B cell (primary cell): ENCODE data around the gene PRXL2B. TPM values are rescaled to one million over a fixed set of nuclear protein-coding genes. Genes with fewer than 3 reads are reported as not detected.

Experiments
- ATAC-seq: fragments of 200-7000 bp; cut with Tn5 transposase; one replicate; pipeline ENCODE4 v1.10.0; 2021; ENCODE audit warnings: low read depth, mild to moderate bottlenecking, moderate number of reproducible peaks, moderate library complexity
- CTCF ChIA-PET: fragments of 350-600 bp; sonication (Branson Sonifier 250); formaldehyde crosslinking; loops from one replicate; lab custom pipeline; 2021; ENCODE audit warnings: antibody characterized with exemption, inconsistent platforms; lab: Charles Lee
- POLR2A ChIA-PET: fragments of 350-600 bp; sonication (Branson Sonifier 250); formaldehyde crosslinking; loops from one replicate; lab custom pipeline; 2021; ENCODE audit warnings: antibody characterized with exemption; lab: Charles Lee
- DNase-seq: peaks from one replicate; pipeline ENCODE4 v3.0.0; 2013
- H2AFZ ChIP-seq: 2 replicates; pipeline ENCODE4 v1.6.1; 2012; ENCODE audit warnings: mild to moderate bottlenecking, low read depth, low read length; ENCODE audit not compliant: insufficient read depth, poor library complexity, severe bottlenecking
- H3K27ac ChIP-seq, 2 donors: 1 replicate in 1 of 2; 2 replicates in 1 of 2; pipeline ENCODE4 v1.5.1; 2012 to 2013; ENCODE audit warnings: low read length in 2 of 2, mild to moderate bottlenecking in 2 of 2, moderate library complexity in 1 of 2
- H3K27me3 ChIP-seq, 4 experiments: fragments of 200-600 bp in 1 of 4; sonication (generic) in 1 of 4; replicated peaks in 1 of 4; 1 replicate in 2 of 4; 2 replicates in 2 of 4; pipeline versions ENCODE4 v1.6.1 to v1.7.0; 2013 to 2016; ENCODE audit warnings: low read length in 3 of 4, mild to moderate bottlenecking in 2 of 4, mixed read lengths in 1 of 4, moderate library complexity in 1 of 4; ENCODE audit not compliant: insufficient read depth in 4 of 4, control insufficient read depth in 3 of 4; ENCODE audit errors: control extremely low read depth in 1 of 4
- H3K36me3 ChIP-seq, 2 experiments: replicated peaks in 1 of 2; 1 replicate in 1 of 2; 2 replicates in 1 of 2; pipeline versions ENCODE4 v1.6.1 to v1.7.1; 2013; ENCODE audit warnings: low read length in 1 of 2; ENCODE audit not compliant: insufficient read depth in 2 of 2, control insufficient read depth in 1 of 2; ENCODE audit errors: control extremely low read depth in 1 of 2, extremely low read depth in 1 of 2
- H3K4me1 ChIP-seq, 2 donors: fragments of 200-600 bp in 1 of 2; sonication (generic) in 1 of 2; 1 replicate in 1 of 2; 2 replicates in 1 of 2; pipeline versions ENCODE4 v1.5.1 to v1.6.1; 2013 to 2017; ENCODE audit warnings: low read length in 2 of 2; ENCODE audit not compliant: control insufficient read depth in 2 of 2, insufficient read depth in 2 of 2
- H3K4me2 ChIP-seq: replicated peaks from 2 replicates; pipeline ENCODE3; 2012; ENCODE audit warnings: mild to moderate bottlenecking, low read depth, low read length; ENCODE audit not compliant: poor library complexity, severe bottlenecking
- H3K4me3 ChIP-seq, 5 experiments: fragments of 200-600 bp in 1 of 5; sonication (generic) in 1 of 5; 1 replicate in 3 of 5; 2 replicates in 2 of 5; pipeline versions ENCODE4 v1.5.1 to v1.7.0; 2011 to 2016; ENCODE audit warnings: low read length in 4 of 5, mild to moderate bottlenecking in 4 of 5, low read depth in 2 of 5, control low read depth in 1 of 5, moderate library complexity in 1 of 5; ENCODE audit not compliant: insufficient read depth in 1 of 5; ENCODE audit errors: control extremely low read depth in 1 of 5, extremely low read depth in 1 of 5
- H3K79me2 ChIP-seq: fragments of 200-600 bp; sonication (generic); one replicate; pipeline ENCODE4 v1.6.0; 2016; ENCODE audit warnings: low read length; ENCODE audit not compliant: control insufficient read depth, insufficient read depth
- H3K9ac ChIP-seq: fragments of 200-600 bp; sonication (generic); 2 replicates; pipeline ENCODE4 v1.6.1; 2017; ENCODE audit warnings: mild to moderate bottlenecking, low read length, moderate library complexity
- H3K9me3 ChIP-seq, 3 donors: one replicate each; pipeline versions ENCODE4 v1.6.1 to v1.7.1; 2013; ENCODE audit warnings: low read length in 2 of 3; ENCODE audit not compliant: control insufficient read depth in 2 of 3, insufficient read depth in 1 of 3; ENCODE audit errors: control extremely low read depth in 1 of 3
- H4K20me1 ChIP-seq: 2 replicates; pipeline ENCODE4 v1.6.0; 2012; ENCODE audit warnings: mild to moderate bottlenecking, low read length; ENCODE audit not compliant: insufficient read depth, control insufficient read depth, poor library complexity, severe bottlenecking
- H3K27ac Mint-ChIP-seq: one replicate; pipeline ENCODE4 v1.8.0; 2021; ENCODE audit warnings: mixed read lengths
- H3K27me3 Mint-ChIP-seq: one replicate; pipeline ENCODE4 v1.8.0; 2021; ENCODE audit warnings: mixed read lengths
- H3K4me1 Mint-ChIP-seq: one replicate; pipeline ENCODE4 v1.8.0; 2021; ENCODE audit warnings: mixed read lengths
- H3K4me3 Mint-ChIP-seq: one replicate; pipeline ENCODE4 v1.8.0; 2021; ENCODE audit warnings: mixed read lengths
- H3K9me3 Mint-ChIP-seq: one replicate; pipeline ENCODE4 v1.8.0; 2022; ENCODE audit warnings: mixed read lengths; ENCODE audit not compliant: insufficient read depth
- EZH2 ChIP-seq: IDR thresholded peaks from 2 replicates; pipeline ENCODE4 v1.6.1; 2012; ENCODE audit warnings: borderline replicate concordance, low read depth, mild to moderate bottlenecking, moderate library complexity, low read length; ENCODE audit not compliant: insufficient read depth, poor library complexity, severe bottlenecking
- WGBS: methylation state at CpG from one replicate; pipeline ENCODE4 v1.1.5; 2013; ENCODE audit warnings: missing lambda C conversion rate; ENCODE audit not compliant: insufficient coverage; 5-methylcytosine and 5-hydroxymethylcytosine counted together
- intact Hi-C: fragments of 100-400 bp; cut with micrococcal nuclease; formaldehyde crosslinking; loops from one replicate; pipeline ENCODE4 v1.10.0; 2022
- polyA plus RNA-seq: library from polyadenylated mRNA; depleted of rRNA; stranded (reverse); fragments of >200 nt; gene quantifications from 2 replicates; pipeline ENCODE4 v1.2.3, GENCODE V29; 2012
- total RNA-seq, 2 donors: library from RNA; stranded (reverse); fragments of 120-200 nt in 1 of 2; gene quantifications; 1 replicate in 1 of 2; 2 replicates in 1 of 2; pipeline versions ENCODE4 v1.2.3 to v1.2.4, GENCODE V29; 2013 to 2022
- TF ChIP-seq, protein P1 (sequence below): fragments of 200-600 bp; IDR thresholded peaks from one replicate; pipeline ENCODE4 v1.8.0; 2022; ENCODE audit warnings: antibody characterized with exemption, mild to moderate bottlenecking

Gene PRXL2B
- total and polyA plus RNA-seq, 2 donors (not counting 1 experiment from before 2014, with no cell fraction given), result 13.0 to 27.0 TPM

DNA sequence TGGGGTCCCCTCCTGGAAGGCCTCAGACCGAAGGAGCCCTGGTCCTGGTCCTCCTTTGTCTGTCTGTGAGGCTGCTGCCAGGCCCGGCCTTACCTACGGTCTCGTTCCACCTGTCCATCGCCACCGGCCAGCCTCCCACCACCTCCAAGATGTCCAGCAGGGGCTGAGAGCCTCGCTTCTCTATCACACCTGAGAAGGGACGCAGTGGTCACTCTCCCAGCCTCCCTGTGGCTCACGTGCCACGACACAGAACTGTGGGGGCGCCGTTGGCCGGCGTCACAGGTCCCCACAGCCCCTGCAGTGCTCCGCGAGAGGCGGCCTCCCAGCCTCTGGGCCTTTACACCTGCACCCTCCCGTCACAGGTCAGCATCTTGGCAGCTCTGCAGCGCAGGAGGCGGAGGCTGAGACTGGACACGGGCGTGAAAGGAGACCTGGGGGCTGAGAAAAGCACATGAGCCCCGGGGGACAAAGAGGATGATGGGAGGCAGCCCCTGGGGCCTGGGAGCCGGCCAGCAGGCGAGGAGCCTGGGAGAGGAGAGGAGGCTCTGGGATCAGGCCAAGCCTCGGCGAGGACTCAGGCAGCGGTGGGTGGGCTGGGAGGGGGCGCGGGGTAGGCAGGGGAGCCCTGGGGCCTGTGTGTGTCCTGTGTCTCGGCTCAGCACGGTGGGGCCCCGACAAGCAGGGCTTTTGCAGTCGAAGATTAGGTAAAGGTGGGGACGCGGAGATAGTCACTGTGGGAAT lies 20.5 kb downstream of the PRXL2B start:
- Mint-ChIP-seq H3K27me3 (peaks cover 9% of the 10 kb centered on the region), H3K4me1 (no peaks in the 10 kb centered on the region), H3K4me3 (no peak overlapping the region), H3K27ac (no peak overlapping the region), H3K9me3 (peaks cover 4% of the 10 kb centered on the region)
- DNase-seq (no peak), ATAC-seq (no peak)
- H3K4me2 ChIP-seq, result no peak overlapping the region
- no peaks in the 10 kb centered on the region for H4K20me1 ChIP-seq
- peaks cover 0 to 18% (median 0%) of the 10 kb centered on the region in 4 experiments for H3K27me3 ChIP-seq
- no peaks in the 10 kb centered on the region for H3K4me1 ChIP-seq
- no peak overlapping the region for H3K9ac ChIP-seq
- no peak for TF ChIP-seq EZH2
- TF ChIP-seq, protein P1, sequence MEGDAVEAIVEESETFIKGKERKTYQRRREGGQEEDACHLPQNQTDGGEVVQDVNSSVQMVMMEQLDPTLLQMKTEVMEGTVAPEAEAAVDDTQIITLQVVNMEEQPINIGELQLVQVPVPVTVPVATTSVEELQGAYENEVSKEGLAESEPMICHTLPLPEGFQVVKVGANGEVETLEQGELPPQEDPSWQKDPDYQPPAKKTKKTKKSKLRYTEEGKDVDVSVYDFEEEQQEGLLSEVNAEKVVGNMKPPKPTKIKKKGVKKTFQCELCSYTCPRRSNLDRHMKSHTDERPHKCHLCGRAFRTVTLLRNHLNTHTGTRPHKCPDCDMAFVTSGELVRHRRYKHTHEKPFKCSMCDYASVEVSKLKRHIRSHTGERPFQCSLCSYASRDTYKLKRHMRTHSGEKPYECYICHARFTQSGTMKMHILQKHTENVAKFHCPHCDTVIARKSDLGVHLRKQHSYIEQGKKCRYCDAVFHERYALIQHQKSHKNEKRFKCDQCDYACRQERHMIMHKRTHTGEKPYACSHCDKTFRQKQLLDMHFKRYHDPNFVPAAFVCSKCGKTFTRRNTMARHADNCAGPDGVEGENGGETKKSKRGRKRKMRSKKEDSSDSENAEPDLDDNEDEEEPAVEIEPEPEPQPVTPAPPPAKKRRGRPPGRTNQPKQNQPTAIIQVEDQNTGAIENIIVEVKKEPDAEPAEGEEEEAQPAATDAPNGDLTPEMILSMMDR, result no peak
- no peaks in the 10 kb centered on the region for H3K79me2 ChIP-seq
- POLR2A ChIA-PET, result no interaction called here
- H3K9me3 ChIP-seq, result peaks cover 0 to 4% (median 0%) of the 10 kb centered on the region in 3 donors
- H3K27ac ChIP-seq, result no peak overlapping the region
- no peak overlapping the region for H2AFZ ChIP-seq
- intact Hi-C loops, result no loop called here
- no peak overlapping the region for H3K4me3 ChIP-seq
- CTCF ChIA-PET, result no interaction called here
- 88% methylated on average over 36 of the region's 36 CpGs for WGBS
- no peaks in the 10 kb centered on the region for H3K36me3 ChIP-seq

DNA sequence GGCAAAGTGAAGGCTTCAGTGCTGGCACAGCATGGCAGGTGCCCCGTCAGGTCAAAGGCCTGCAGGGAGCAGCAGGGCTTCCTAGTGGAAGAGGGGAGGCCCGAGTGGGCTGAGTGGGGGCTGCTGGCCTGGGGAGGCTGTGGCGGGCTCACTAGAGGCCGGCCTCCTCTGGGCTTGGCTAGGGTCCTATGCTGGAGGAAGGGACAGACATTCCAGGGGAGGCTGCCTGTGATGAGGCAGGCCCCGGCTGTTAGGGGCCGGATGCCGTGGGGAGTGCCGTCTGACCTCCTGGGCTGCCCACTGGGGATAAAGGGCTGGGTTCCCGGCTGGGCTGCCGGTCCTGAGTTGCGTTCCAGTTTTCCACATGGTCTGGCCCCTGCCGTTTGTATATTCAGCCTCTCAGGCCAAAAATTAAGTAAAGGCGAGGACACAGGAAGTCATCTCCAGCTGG lies 21.1 kb downstream of the PRXL2B start:
- H3K4me3 ChIP-seq, result no peak overlapping the region
- ChIA-PET POLR2A (no interaction called here), CTCF (no interaction called here)
- 85% methylated on average over 12 of the region's 13 CpGs for WGBS
- H2AFZ ChIP-seq, result no peak overlapping the region
- H3K9ac ChIP-seq, result no peak overlapping the region
- no peak for TF ChIP-seq EZH2
- TF ChIP-seq, protein P1, result no peak
- Mint-ChIP-seq H3K9me3 (peaks cover 4% of the 10 kb centered on the region), H3K27me3 (peaks cover 8% of the 10 kb centered on the region), H3K27ac (no peak overlapping the region), H3K4me1 (no peaks in the 10 kb centered on the region), H3K4me3 (no peak overlapping the region)
- peaks cover 0 to 6% (median 0%) of the 10 kb centered on the region in 3 donors for H3K9me3 ChIP-seq
- no peak for DNase-seq
- H3K36me3 ChIP-seq, result no peaks in the 10 kb centered on the region
- no peak overlapping the region for H3K27ac ChIP-seq
- no peak overlapping the region for H3K4me2 ChIP-seq
- no peaks in the 10 kb centered on the region for H3K79me2 ChIP-seq
- H3K4me1 ChIP-seq, result no peaks in the 10 kb centered on the region
- ATAC-seq, result no peak
- H3K27me3 ChIP-seq, result peaks cover 0 to 24% (median 0%) of the 10 kb centered on the region in 4 experiments
- H4K20me1 ChIP-seq, result no peaks in the 10 kb centered on the region
- intact Hi-C loops, result no loop called here
